Bronchial epithelial cell (primary cell): Measurements from ENCODE around the gene CAMTA1. TPM values are rescaled to one million over a fixed set of nuclear protein-coding genes. Genes with fewer than 3 reads are reported as not detected.

Source experiments
- DNase-seq: peaks from one replicate; pipeline ENCODE4 v3.0.0-alpha.2; 2010; ENCODE audit warnings: low read depth
- FAIRE-seq: peaks from 2 replicates; lab custom pipeline; 2011; peaks lifted over from hg19 to GRCh38; lab: Jason Lieb, UNC
- H3K27me3 ChIP-seq: 2 replicates; pipeline ENCODE4 v1.5.1; 2011; ENCODE audit warnings: low read length; ENCODE audit not compliant: control insufficient read depth, insufficient read depth
- H3K36me3 ChIP-seq: 2 replicates; pipeline ENCODE4 v1.5.1; 2011; ENCODE audit warnings: low read length; ENCODE audit not compliant: control insufficient read depth, insufficient read depth
- H3K4me3 ChIP-seq: 2 replicates; pipeline ENCODE4 v1.5.1; 2011; ENCODE audit warnings: mild to moderate bottlenecking, low read depth, low read length, control low read depth
- total RNA-seq: library from RNA; depleted of rRNA; stranded (reverse); fragments of >200 nt; gene quantifications from 2 replicates; pipeline ENCODE4 v1.2.1, GENCODE V29; 2014
- TF ChIP-seq, protein P1 (sequence below): IDR thresholded peaks from 2 replicates; pipeline ENCODE4 v1.5.1; 2011; ENCODE audit warnings: mild to moderate bottlenecking, moderate library complexity, low read length, control low read depth, inconsistent platforms; ENCODE audit not compliant: insufficient read depth, severe bottlenecking

Gene CAMTA1
- total RNA-seq, 1 donor from 2014 or later = 68.2 TPM

DNA sequence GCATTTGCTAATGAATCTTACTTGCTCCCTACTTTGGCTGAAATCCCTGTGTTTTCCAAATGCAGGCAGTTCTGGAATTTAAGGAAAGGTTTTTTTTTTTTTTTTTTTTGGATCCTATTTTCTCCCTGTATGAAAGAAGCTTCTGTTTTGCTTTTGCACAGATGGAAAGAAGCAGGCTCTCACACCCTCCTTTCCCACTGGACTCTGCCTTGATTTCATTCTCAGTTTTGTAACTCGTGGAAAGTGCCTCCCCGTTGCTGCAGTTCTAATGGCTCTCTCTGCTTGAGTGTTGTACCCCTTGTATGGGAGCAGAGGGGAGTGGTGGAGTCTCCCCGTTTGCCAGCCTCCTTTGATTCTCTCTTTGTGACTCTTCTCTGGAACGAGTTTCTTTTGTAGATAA is 291.9 kb downstream of the CAMTA1 start:
- FAIRE-seq (no peak), DNase-seq (no peak)
- Histone ChIP-seq H3K4me3 (no peak overlapping the region), H3K27me3 (no peaks in the 10 kb centered on the region), H3K36me3 (no peaks in the 10 kb centered on the region)
- TF ChIP-seq, protein P1, sequence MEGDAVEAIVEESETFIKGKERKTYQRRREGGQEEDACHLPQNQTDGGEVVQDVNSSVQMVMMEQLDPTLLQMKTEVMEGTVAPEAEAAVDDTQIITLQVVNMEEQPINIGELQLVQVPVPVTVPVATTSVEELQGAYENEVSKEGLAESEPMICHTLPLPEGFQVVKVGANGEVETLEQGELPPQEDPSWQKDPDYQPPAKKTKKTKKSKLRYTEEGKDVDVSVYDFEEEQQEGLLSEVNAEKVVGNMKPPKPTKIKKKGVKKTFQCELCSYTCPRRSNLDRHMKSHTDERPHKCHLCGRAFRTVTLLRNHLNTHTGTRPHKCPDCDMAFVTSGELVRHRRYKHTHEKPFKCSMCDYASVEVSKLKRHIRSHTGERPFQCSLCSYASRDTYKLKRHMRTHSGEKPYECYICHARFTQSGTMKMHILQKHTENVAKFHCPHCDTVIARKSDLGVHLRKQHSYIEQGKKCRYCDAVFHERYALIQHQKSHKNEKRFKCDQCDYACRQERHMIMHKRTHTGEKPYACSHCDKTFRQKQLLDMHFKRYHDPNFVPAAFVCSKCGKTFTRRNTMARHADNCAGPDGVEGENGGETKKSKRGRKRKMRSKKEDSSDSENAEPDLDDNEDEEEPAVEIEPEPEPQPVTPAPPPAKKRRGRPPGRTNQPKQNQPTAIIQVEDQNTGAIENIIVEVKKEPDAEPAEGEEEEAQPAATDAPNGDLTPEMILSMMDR = no peak

DNA sequence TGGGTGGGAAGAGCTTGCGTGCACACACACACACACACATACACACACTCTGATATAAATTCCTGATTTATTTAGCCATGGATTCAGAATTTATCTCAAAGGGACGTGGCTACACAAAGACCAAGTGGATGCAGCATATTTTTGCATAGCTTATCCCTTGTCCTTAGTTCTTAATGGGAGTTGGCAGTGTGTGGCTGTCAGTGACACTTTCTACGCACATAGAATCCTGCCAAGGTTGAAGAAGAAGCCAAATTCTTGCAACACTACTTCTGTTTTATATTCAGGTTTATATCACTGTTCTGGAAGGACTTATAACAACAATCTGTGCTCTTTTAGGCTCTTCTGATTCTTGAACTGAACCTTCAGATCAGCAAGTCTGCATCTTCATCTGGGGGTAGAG is 292.7 kb downstream of the CAMTA1 start:
- H3K27me3 ChIP-seq = no peaks in the 10 kb centered on the region
- H3K36me3 ChIP-seq = no peaks in the 10 kb centered on the region
- H3K4me3 ChIP-seq = no peak overlapping the region
- DNase-seq (no peak), FAIRE-seq (no peak)
- TF ChIP-seq, protein P1 = no peak

DNA sequence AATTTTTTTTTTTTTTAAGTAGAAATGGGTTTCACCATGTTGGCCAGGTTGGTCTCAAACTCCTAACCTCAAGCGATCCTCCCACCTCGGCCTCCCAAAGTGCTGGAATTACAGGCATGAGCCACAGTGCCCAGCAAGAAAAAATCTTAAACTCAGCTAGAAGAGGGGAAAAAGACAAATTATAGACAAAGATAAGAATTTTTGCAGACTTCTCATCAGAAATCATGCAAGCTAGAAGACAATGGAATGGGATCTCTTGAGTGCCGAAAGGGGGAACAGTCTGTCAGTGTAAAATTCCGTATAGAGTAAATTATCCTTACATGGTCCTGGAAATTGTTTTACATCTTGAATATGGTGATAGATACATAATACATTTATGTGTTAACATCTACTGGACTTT is 294.4 kb downstream of the CAMTA1 start:
- no peaks in the 10 kb centered on the region for H3K36me3 ChIP-seq
- H3K27me3 ChIP-seq = no peaks in the 10 kb centered on the region
- H3K4me3 ChIP-seq = no peak overlapping the region
- TF ChIP-seq, protein P1 = no peak
- FAIRE-seq (no peak), DNase-seq (no peak)

DNA sequence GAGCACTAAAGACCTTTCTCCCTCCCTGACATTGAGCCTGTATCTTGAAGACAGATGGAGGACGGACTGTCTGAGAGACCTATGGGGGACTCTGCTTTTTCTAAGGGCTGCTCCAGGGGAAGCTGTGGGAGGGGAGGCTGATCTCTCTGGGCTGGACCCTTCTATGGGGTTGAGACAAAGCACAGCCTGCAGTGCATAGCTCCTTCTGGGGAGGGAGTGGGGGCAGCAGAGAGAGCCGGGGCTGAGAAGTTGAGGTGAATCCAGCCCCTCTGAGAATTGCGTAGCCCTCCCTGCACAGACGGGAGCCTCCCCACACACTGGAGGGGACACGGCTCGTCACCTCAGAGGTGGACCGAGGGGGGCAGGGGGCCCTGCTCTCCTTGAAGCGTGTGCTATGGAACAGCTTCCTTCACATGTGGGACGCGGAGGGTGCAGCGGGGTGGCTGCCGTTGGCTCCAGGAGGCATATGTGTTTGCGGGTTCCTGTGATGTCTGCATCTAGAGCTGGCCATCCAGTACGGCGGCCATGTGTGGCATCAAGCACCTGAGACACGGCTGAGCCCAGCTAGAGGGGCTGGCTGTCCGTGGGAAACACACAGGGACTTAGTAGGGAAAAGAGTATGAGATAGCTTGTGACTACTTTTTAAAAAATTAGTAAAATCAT is 299.1 kb downstream of the CAMTA1 start:
- DNase-seq = no peak
- H3K36me3 ChIP-seq = no peaks in the 10 kb centered on the region

DNA sequence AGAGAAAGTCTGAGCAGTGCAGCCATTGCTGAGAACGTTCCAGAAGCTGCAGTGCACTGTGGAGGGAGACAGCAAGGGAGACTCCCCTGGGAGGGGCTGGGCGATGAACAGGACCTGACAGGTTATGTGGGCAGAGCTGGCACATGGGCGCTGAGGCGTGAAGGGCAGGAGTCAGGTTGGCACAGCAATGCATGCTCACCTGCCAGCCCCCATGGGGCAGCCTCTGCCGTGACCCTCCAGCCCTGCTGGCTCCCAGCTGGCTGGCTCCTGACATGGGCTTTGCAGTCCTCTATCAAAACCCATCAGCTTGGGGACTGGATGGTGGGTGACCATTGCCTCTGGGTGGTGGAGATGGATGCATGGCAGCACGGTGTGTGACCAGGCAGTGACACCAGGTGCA is 300.3 kb downstream of the CAMTA1 start:
- TF ChIP-seq, protein P1 = no peak
- Histone ChIP-seq H3K4me3 (no peak overlapping the region), H3K27me3 (no peaks in the 10 kb centered on the region), H3K36me3 (no peaks in the 10 kb centered on the region)
- no peak for DNase-seq
- FAIRE-seq = no peak

More for the DNA sequence above, 299.1 kb downstream of the CAMTA1 start:
- no peak for FAIRE-seq
- Histone ChIP-seq H3K27me3 (no peaks in the 10 kb centered on the region), H3K4me3 (no peak overlapping the region)
- TF ChIP-seq, protein P1 = no peak

DNA sequence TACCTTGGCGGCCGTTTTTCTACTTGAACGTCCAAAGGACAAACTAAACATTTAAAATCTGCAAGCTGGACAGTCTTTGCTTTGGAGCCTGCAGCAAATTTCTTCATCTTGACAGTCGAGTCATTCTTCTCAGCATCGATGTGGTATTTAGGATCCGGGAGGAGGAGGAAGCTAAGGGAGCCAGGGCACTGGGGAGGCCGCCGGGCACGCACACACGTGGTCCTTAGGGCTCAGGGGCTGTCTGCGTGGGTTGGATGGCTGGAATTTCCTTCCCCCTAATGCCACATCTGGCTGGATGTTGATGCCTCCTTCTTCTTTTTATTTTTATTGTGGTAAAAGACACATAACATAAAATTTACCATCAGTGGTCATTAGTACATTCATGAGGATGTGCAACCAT is 300.9 kb downstream of the CAMTA1 start:
- TF ChIP-seq, protein P1 = no peak
- no peak for DNase-seq
- FAIRE-seq = no peak
- H3K27me3 ChIP-seq = no peaks in the 10 kb centered on the region
- H3K36me3 ChIP-seq = no peaks in the 10 kb centered on the region
- no peak overlapping the region for H3K4me3 ChIP-seq
